ENCODE measurements around the gene RARB.

DNA sequence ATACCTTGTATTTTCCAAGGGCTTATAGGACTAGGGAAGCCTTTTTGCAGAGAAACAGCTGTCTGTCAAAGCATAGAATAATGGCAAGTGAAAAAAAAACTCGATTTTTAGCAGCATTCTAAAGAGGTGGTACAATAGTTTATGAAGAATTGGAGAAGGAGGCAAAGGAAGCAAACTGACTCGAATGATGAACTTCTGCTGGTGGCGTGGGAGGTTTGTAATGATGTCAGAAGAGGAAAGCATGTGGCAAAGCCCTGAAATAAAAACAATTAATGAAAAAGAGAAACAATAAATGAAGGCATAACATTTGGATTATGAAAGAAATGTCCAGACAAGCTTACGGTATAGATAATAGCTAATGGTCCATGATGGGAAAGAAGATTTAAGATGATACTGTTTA is 77.5 kb downstream of the RARB start:
- TF ChIP-seq POLR2AphosphoS5 (IDR thresholded peaks at IDR 0.05) (no peak), POLR2A (IDR thresholded peaks at IDR 0.05) (no peak), EP300 (IDR thresholded peaks at IDR 0.05) (no peak)
- TF ChIP-seq, protein P1, sequence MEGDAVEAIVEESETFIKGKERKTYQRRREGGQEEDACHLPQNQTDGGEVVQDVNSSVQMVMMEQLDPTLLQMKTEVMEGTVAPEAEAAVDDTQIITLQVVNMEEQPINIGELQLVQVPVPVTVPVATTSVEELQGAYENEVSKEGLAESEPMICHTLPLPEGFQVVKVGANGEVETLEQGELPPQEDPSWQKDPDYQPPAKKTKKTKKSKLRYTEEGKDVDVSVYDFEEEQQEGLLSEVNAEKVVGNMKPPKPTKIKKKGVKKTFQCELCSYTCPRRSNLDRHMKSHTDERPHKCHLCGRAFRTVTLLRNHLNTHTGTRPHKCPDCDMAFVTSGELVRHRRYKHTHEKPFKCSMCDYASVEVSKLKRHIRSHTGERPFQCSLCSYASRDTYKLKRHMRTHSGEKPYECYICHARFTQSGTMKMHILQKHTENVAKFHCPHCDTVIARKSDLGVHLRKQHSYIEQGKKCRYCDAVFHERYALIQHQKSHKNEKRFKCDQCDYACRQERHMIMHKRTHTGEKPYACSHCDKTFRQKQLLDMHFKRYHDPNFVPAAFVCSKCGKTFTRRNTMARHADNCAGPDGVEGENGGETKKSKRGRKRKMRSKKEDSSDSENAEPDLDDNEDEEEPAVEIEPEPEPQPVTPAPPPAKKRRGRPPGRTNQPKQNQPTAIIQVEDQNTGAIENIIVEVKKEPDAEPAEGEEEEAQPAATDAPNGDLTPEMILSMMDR (IDR thresholded peaks at IDR 0.05) = no peak
